Heart right ventricle (tissue), 16 donors: ENCODE results near the gene C16orf54. TPM values are rescaled to one million over a fixed set of nuclear protein-coding genes. Genes with fewer than 3 reads are reported as not detected.
A peak's percentile ranks its signal among the peaks of the same experiment; 100 is the strongest.

Source experiments
- ATAC-seq, 8 donors: fragments of 200-7000 bp; cut with Tn5 transposase; one replicate each; pipeline ENCODE4 v1.9.1; 2020; ENCODE audit warnings: mild to moderate bottlenecking in 8 of 8, moderate library complexity in 8 of 8, moderate number of reproducible peaks in 1 of 8
- DNase-seq, 2 donors: peaks; one replicate each; pipeline ENCODE4 v3.0.0-alpha.2; 2020
- H3K27ac ChIP-seq, 10 donors: fragments of 200-600 bp; sonication (generic) in 2 of 10; one replicate each; pipeline versions ENCODE4 v1.5.0 to v1.8.0; 2020 to 2022; ENCODE audit warnings: mild to moderate bottlenecking in 3 of 10
- H3K27me3 ChIP-seq, 7 donors: fragments of 200-600 bp; one replicate each; pipeline ENCODE4 v1.8.0; 2021 to 2022; ENCODE audit warnings: mild to moderate bottlenecking in 2 of 7
- H3K36me3 ChIP-seq, 9 donors: fragments of 200-600 bp; sonication (generic) in 1 of 9; one replicate each; pipeline versions ENCODE4 v1.5.0 to v1.8.0; 2020 to 2022; ENCODE audit warnings: mild to moderate bottlenecking in 2 of 9
- H3K4me1 ChIP-seq, 9 donors: fragments of 200-600 bp; sonication (generic) in 1 of 9; one replicate each; pipeline versions ENCODE4 v1.5.0 to v1.8.0; 2020 to 2022; ENCODE audit warnings: mild to moderate bottlenecking in 4 of 9
- H3K4me3 ChIP-seq, 10 donors: fragments of 200-600 bp; sonication (generic) in 2 of 10; one replicate each; pipeline versions ENCODE4 v1.5.0 to v1.8.0; 2020 to 2022; ENCODE audit warnings: mild to moderate bottlenecking in 7 of 10, moderate library complexity in 2 of 10
- H3K9me3 ChIP-seq, 11 donors: fragments of 200-600 bp in 10 of 11; sonication (generic) in 2 of 11; one replicate each; pipeline versions ENCODE4 v1.5.0 to v1.8.0; 2013 to 2022; ENCODE audit warnings: mild to moderate bottlenecking in 2 of 11, control low read depth in 1 of 11, moderate library complexity in 1 of 11
- WGBS, 2 donors: extraction: QIAGEN DNeasy Blood & Tissue Kit; methylation state at CpG; one replicate each; pipeline ENCODE4 v1.1.7; 2013; ENCODE audit warnings: inconsistent platforms in 1 of 2; 5-methylcytosine and 5-hydroxymethylcytosine counted together
- intact Hi-C, 10 donors: fragments of 100-400 bp; cut with DNase I; formaldehyde crosslinking; loops; one replicate each; pipeline versions ENCODE4 v1.11.1 to v1.14.2; 2022
- polyA plus RNA-seq, 2 donors: library from polyadenylated mRNA; stranded (reverse); fragments of 200-250 nt; gene quantifications; one replicate each; pipeline ENCODE4 v1.2.3, GENCODE V29; 2013
- total RNA-seq, 10 donors: library from RNA; stranded (reverse); fragmentation: NEBNext Ultra II Directional in 3 of 10; extraction: Animal tissue kit (Norgen Biotek cat#: 25700) in 3 of 10; gene quantifications; one replicate each; pipeline versions ENCODE4 v1.2.1 to v1.2.4, GENCODE V29; 2021 to 2023
- TF ChIP-seq, protein P1 (sequence below), 9 donors: fragments of 200-600 bp; sonication (generic) in 2 of 9; IDR thresholded peaks; one replicate each; pipeline versions ENCODE4 v1.5.0 to v1.8.0; 2021 to 2022; ENCODE audit warnings: antibody characterized with exemption in 9 of 9, mild to moderate bottlenecking in 5 of 9, moderate library complexity in 1 of 9
- donor health status: Arrhythmogenic right ventricular cardiomyopathy.
- donor health status: ischemic (EF 13 %, LVEDD 7.1; RV severe dilation, severe dysfunction).
- donor health status: healthy with polysubstance abuse.
- donor health status: DM: no; HTN: yes; CAD: no.
- donor health status: DM: no; HTN: no; CAD: no.
- donor health status: ischemic (EF 25% LVEDD 6.9; RV normal size, moderate dysfunction).
- donor health status: ischemic (EF 25% LVEDD 5.7; RV mildly dilated, moderate dysfunction).
- donor health status: healthy.
- donor health status: DM: yes; HTN: yes; CAD: no.
- donor health status: Ischemic cardiomyopathy.
- donor health status: ischemic (EF 35%, LVEDD 5.7; RV mildly dilated, moderate dysfunction).
- donor health status: nonischemic (EF 11% LVEDD 7.7; RV severe dilation, severe dysfunction).
- donor health status: DM: yes; HTN: yes; CAD: no.
- donor health status: PGD.
- donor health status: ischemic (EF 29% LVEDD 5.4; RV normal size, mild dysfunction).
- donor health status: nonischemic (EF 23%, LVEDD 6.1; RV moderate dilation, normal function).

Gene C16orf54
- total and polyA plus RNA-seq, 12 donors, result 0.18 to 3.3 (median 0.53) TPM

DNA sequence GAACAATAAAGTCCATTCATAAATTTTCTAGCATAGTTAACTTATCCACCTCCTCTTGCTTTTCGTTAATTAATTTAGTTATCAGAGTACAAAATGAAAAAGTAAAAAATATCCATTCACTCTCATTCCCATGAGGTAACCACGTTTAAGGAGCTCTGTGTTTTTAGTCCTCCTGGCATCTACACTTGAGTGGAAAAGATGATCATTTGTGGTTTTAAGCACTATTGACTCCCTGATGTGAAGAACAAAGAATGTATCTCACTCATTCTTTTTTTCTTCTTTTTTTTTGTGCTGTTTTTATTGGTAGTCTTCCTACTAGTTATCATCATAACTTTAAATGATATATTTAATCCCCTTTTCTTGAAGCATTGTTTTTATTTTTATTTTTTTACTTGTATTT, 40.8 kb downstream of the C16orf54 start:
- Histone ChIP-seq H3K9me3 (no peaks in the 10 kb centered on the region), H3K36me3 (no peaks in the 10 kb centered on the region), H3K4me1 (peaks cover 0 to 21% (median 0%) of the 10 kb centered on the region in 9 donors), H3K4me3 (no peak overlapping the region), H3K27ac (no peak overlapping the region), H3K27me3 (no peaks in the 10 kb centered on the region)
- 67 to 74% methylated on average over 2 of the region's 2 CpGs for WGBS, 2 donors
- TF ChIP-seq, protein P1, sequence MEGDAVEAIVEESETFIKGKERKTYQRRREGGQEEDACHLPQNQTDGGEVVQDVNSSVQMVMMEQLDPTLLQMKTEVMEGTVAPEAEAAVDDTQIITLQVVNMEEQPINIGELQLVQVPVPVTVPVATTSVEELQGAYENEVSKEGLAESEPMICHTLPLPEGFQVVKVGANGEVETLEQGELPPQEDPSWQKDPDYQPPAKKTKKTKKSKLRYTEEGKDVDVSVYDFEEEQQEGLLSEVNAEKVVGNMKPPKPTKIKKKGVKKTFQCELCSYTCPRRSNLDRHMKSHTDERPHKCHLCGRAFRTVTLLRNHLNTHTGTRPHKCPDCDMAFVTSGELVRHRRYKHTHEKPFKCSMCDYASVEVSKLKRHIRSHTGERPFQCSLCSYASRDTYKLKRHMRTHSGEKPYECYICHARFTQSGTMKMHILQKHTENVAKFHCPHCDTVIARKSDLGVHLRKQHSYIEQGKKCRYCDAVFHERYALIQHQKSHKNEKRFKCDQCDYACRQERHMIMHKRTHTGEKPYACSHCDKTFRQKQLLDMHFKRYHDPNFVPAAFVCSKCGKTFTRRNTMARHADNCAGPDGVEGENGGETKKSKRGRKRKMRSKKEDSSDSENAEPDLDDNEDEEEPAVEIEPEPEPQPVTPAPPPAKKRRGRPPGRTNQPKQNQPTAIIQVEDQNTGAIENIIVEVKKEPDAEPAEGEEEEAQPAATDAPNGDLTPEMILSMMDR (IDR thresholded peaks at IDR 0.05), result no peak
- intact Hi-C loops, result loop anchor here in 2 of 10 donors (10.0 kb wide), 2 partner anchors 140 to 300 kb away; no protein-coding TSS in a partner anchor
- no peak for DNase-seq
- ATAC-seq, result no peak

DNA sequence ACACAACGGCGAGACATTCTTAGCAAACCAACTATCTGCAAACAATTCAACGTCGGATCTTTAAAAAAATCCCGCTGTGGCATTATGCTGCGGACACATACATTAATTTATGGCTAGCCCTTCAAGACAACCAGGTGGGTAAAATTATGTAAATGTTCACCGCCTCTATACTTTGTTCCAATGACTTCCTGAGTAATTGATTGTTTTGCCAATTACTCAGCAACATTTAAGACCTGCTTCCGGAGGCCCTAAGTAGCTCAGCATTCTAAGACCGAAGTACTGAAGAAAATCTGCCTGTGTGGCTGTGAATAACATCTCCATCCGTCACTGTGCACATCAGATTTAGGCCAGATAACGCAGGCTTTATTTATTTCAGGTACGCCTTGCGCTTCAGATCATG, 43.5 kb downstream of the C16orf54 start:
- TF ChIP-seq, protein P1 (IDR thresholded peaks at IDR 0.05), result no peak
- Histone ChIP-seq H3K27ac (peak overlapping the region in 1 of 10 donors; percentile 54), H3K4me3 (no peak overlapping the region), H3K27me3 (no peaks in the 10 kb centered on the region), H3K4me1 (peaks cover 0 to 19% (median 0%) of the 10 kb centered on the region in 9 donors), H3K9me3 (no peaks in the 10 kb centered on the region), H3K36me3 (no peaks in the 10 kb centered on the region)
- WGBS, 2 donors, result 77 to 81% methylated on average over 13 of the region's 13 CpGs
- DNase-seq (no peak), ATAC-seq (no peak)
- intact Hi-C loops, result loop anchor here in 8 of 10 donors (5.0 to 10.0 kb wide), 6 partner anchors 143 to 325 kb away; partner anchors contain the start of gene C16orf92 (in 2 of the 8)

DNA sequence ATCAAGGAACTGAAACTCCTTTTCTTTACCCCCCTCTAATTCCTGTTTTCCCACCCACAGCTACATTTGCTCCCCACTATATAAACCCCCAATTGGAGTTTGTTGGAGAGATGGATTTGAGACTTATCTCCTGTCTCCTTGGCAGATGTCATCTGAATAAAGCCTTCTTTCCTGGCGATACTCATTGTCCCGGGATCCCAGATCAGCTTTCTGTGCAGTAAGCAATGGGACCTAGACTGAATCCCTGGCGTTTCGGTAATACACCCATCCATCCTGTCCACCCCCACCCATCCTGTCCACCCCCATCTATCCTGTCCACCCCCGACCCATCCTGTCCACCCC, 44.6 kb downstream of the C16orf54 start:
- ATAC-seq (no peak), DNase-seq (no peak)
- H3K36me3 ChIP-seq, result peaks cover 0 to 4% (median 0%) of the 10 kb centered on the region in 9 donors
- TF ChIP-seq, protein P1 (IDR thresholded peaks at IDR 0.05), result no peak
- intact Hi-C loops, result loop anchor here in 8 of 10 donors (5.0 to 10.0 kb wide), 6 partner anchors 144 to 326 kb away; partner anchors contain the start of gene C16orf92 (in 2 of the 8)
- H3K27ac ChIP-seq, result no peak overlapping the region
- no peaks in the 10 kb centered on the region for H3K27me3 ChIP-seq
- H3K4me1 ChIP-seq, result peaks cover 0 to 19% (median 0%) of the 10 kb centered on the region in 9 donors
- no peak overlapping the region for H3K4me3 ChIP-seq
- WGBS, 2 donors, result 68 to 71% methylated on average over 5 of the region's 5 CpGs
- no peaks in the 10 kb centered on the region for H3K9me3 ChIP-seq

DNA sequence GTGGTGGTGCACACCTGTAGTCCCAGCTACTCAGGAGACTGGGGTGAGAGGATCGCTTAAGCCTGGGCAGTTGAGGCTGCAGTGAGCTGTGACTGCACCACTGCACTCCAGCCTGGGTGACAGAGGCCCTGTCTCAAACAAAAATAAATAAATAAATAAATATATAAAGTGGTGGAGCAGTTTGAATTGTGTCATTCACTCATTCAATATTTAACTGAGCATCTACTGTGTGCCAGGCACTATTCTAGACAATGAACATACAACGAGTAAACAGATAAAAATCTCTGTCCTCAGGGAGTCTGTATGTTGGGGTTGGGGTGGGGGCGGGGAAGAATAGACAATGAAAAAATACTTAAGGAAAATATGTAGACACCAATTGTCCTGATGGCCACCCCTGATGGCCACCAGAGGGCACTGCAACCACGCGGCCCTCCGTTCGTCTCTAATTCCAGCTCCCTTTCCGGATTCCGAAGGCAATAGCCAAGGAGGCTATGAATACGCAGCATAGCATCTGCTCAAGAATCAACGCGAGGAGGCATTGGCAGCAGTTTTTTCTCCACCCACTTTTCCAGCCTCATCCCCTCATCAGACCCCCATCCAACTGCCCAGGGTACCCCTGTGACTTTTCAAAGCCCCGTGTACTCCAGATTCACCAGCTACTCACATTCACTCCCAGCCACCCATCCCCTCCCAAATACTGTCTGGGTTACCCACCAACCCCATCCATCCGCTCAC, 45.4 kb downstream of the C16orf54 start:
- 11 to 18% methylated on average over 14 of the region's 14 CpGs for WGBS, 2 donors
- H3K27ac ChIP-seq, result no peak overlapping the region
- H3K4me3 ChIP-seq, result no peak overlapping the region
- intact Hi-C loops, result loop anchor here in 8 of 10 donors (1.0 to 10.0 kb wide), 7 partner anchors 144 to 327 kb away; partner anchors contain the start of gene C16orf92 (in 2 of the 8)
- peaks cover 0 to 19% (median 0%) of the 10 kb centered on the region in 9 donors for H3K4me1 ChIP-seq
- H3K27me3 ChIP-seq, result no peaks in the 10 kb centered on the region
- DNase-seq (peak; percentile 74 to 77), ATAC-seq (peak; percentile 62 to 89 (median 86))
- peaks cover 0 to 4% (median 0%) of the 10 kb centered on the region in 9 donors for H3K36me3 ChIP-seq
- H3K9me3 ChIP-seq, result no peaks in the 10 kb centered on the region
- TF ChIP-seq, protein P1 (IDR thresholded peaks at IDR 0.05), result peak; percentile 85 to 94 (median 88)
